Hepatocyte (in vitro differentiated cells): ENCODE data around the gene SLC25A10. TPM values are rescaled to one million over a fixed set of nuclear protein-coding genes. Genes with fewer than 3 reads are reported as not detected.

ENCODE experiments used
- DNase-seq: peaks from one replicate; pipeline ENCODE4 v3.0.0-alpha.2; 2016; ENCODE audit warnings: low spot score
- H2AFZ ChIP-seq: fragments of 200-600 bp; sonication (generic); 2 replicates; pipeline ENCODE4 v1.6.0; 2016; ENCODE audit warnings: antibody characterized with exemption, mild to moderate bottlenecking
- H3K27ac ChIP-seq: fragments of 200-600 bp; sonication (generic); 2 replicates; pipeline ENCODE4 v1.5.1; 2016; ENCODE audit warnings: mild to moderate bottlenecking
- H3K27me3 ChIP-seq: fragments of 200-600 bp; sonication (generic); 2 replicates; pipeline ENCODE4 v1.6.1; 2016
- H3K36me3 ChIP-seq: fragments of 200-600 bp; sonication (generic); replicated peaks from 2 replicates; pipeline ENCODE4 v1.5.1; 2016; ENCODE audit warnings: low read depth; ENCODE audit not compliant: insufficient read depth
- H3K4me1 ChIP-seq: fragments of 200-600 bp; sonication (generic); 2 replicates; pipeline ENCODE4 v1.5.1; 2016; ENCODE audit warnings: mild to moderate bottlenecking, moderate library complexity; ENCODE audit not compliant: insufficient read depth
- H3K4me2 ChIP-seq: fragments of 200-600 bp; sonication (generic); 2 replicates; pipeline ENCODE4 v1.6.0; 2016
- H3K4me3 ChIP-seq: fragments of 200-600 bp; sonication (generic); 2 replicates; pipeline ENCODE4 v1.5.1; 2016; ENCODE audit warnings: mild to moderate bottlenecking
- H3K79me2 ChIP-seq: fragments of 200-600 bp; sonication (generic); 2 replicates; pipeline ENCODE4 v1.6.0; 2017; ENCODE audit warnings: mild to moderate bottlenecking
- H3K9me2 ChIP-seq: fragments of 200-600 bp; sonication (generic); replicated peaks from 2 replicates; pipeline ENCODE4 v1.6.0; 2017; ENCODE audit warnings: mild to moderate bottlenecking; ENCODE audit not compliant: insufficient read depth
- H3K9me3 ChIP-seq: fragments of 200-600 bp; sonication (generic); 2 replicates; pipeline ENCODE4 v1.5.1; 2016; ENCODE audit warnings: low read depth, mild to moderate bottlenecking
- H4K20me1 ChIP-seq: fragments of 200-600 bp; sonication (generic); 2 replicates; pipeline ENCODE4 v1.6.0; 2016; ENCODE audit warnings: mild to moderate bottlenecking; ENCODE audit not compliant: insufficient read depth, poor library complexity, severe bottlenecking
- EZH2 ChIP-seq: fragments of 200-600 bp; sonication (generic); IDR thresholded peaks from 2 replicates; pipeline ENCODE4 v1.6.1; 2016; ENCODE audit warnings: antibody characterized with exemption, mild to moderate bottlenecking, borderline replicate concordance
- EZH2phosphoT487 ChIP-seq: fragments of 200-600 bp; sonication (generic); IDR thresholded peaks from one replicate; pipeline ENCODE4 v1.6.1; 2018; ENCODE audit warnings: antibody characterized with exemption, mild to moderate bottlenecking, low read depth, moderate library complexity; ENCODE audit not compliant: unreplicated experiment, severe bottlenecking
- WGBS: methylation state at CpG from one replicate; pipeline ENCODE4 v1.1.6; 2016; ENCODE audit warnings: low lambda C conversion rate; ENCODE audit errors: missing lambda C conversion rate; 5-methylcytosine and 5-hydroxymethylcytosine counted together
- polyA plus RNA-seq: library from polyadenylated mRNA; unstranded; fragments of >200 nt; fragmentation: Nextera tagmentation; extraction: Ambion mirVana; gene quantifications from 2 replicates; pipeline ENCODE4 v1.2.1, GENCODE V29; 2016
- total RNA-seq: library from RNA; depleted of rRNA; stranded (reverse); fragments of >200 nt; gene quantifications from 2 replicates; pipeline ENCODE4 v1.2.3, GENCODE V29; 2014
- TF ChIP-seq, protein P1 (sequence below): fragments of 200-600 bp; sonication (generic); IDR thresholded peaks from 2 replicates; pipeline ENCODE4 v1.5.1; 2016; ENCODE audit warnings: antibody characterized with exemption, mild to moderate bottlenecking; ENCODE audit not compliant: poor library complexity

The SLC25A10 gene
- total and polyA plus RNA-seq, 2 experiments from 2014 or later, result 31.3 to 53.2 TPM

- 95% methylated on average over 53 of the region's 54 CpGs for WGBS
- TF ChIP-seq EZH2 (no peak), EZH2phosphoT487 (no peak)
- TF ChIP-seq, protein P1, sequence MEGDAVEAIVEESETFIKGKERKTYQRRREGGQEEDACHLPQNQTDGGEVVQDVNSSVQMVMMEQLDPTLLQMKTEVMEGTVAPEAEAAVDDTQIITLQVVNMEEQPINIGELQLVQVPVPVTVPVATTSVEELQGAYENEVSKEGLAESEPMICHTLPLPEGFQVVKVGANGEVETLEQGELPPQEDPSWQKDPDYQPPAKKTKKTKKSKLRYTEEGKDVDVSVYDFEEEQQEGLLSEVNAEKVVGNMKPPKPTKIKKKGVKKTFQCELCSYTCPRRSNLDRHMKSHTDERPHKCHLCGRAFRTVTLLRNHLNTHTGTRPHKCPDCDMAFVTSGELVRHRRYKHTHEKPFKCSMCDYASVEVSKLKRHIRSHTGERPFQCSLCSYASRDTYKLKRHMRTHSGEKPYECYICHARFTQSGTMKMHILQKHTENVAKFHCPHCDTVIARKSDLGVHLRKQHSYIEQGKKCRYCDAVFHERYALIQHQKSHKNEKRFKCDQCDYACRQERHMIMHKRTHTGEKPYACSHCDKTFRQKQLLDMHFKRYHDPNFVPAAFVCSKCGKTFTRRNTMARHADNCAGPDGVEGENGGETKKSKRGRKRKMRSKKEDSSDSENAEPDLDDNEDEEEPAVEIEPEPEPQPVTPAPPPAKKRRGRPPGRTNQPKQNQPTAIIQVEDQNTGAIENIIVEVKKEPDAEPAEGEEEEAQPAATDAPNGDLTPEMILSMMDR, result no peak
- H3K79me2 ChIP-seq, result peaks cover 32% of the 10 kb centered on the region
- H3K27ac ChIP-seq, result no peak overlapping the region
- no peaks in the 10 kb centered on the region for H3K27me3 ChIP-seq
- H4K20me1 ChIP-seq, result no peaks in the 10 kb centered on the region
- peaks cover 28% of the 10 kb centered on the region for H3K4me1 ChIP-seq
- H3K4me2 ChIP-seq, result no peak overlapping the region
- DNase-seq, result no peak
- H2AFZ ChIP-seq, result no peak overlapping the region
- no peak overlapping the region for H3K4me3 ChIP-seq
- no peaks in the 10 kb centered on the region for H3K36me3 ChIP-seq
- H3K9me3 ChIP-seq, result no peaks in the 10 kb centered on the region
- H3K9me2 ChIP-seq, result no peaks in the 10 kb centered on the region
Observed at GRCh38 chr17:81706757-81707624, 5.1 kb upstream of the SLC25A10 start.

DNA sequence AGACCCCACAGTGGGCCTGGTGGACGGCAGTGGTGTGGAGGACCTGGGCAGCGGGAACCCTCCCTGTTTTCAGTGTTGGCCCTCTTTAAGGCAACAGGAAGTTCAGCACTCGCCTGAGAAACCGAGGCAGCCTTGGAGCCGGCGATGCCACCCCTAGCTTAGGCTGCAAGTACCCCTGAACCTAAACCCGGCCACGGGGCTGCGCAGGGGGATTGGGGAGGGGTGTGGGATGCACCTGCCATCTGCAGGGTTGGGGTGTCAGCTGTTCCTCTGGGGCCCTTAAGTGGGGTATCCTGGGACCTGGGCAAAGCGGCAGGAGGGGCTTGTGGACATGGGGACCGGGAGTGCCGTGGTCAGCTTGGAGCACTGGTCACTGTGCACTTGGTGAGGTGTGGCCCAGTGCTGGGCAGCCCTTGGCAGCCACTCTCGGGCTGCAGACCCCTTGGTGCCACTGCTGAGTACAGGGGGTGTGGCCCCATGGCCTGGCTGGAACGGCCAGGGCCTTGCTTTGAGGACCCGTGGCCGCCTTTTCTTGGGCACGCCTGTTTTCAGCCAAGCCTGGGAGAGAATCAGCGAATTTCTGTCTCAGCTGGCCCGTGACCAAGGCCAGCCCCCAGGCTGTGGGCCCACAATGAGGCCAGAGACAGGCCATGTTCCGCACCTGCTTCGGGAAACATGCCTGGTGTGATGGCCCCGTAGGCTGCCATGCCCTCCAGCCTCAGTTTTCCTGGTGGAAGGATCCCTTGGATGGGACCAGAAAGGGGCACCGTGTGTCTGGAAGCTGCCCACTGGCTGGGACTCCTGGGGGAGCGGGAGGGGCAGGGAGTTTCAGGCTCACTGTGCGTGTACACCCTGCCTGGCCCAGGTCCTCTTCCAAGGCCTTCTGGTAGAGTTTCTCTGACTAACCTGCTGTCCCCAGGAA is 4.1 kb upstream of the SLC25A10 start:
- H3K9me2 ChIP-seq, result no peaks in the 10 kb centered on the region
- WGBS, result 97% methylated on average over 23 of the region's 25 CpGs
- no peaks in the 10 kb centered on the region for H3K27me3 ChIP-seq
- H3K9me3 ChIP-seq, result no peaks in the 10 kb centered on the region
- TF ChIP-seq, protein P1, result no peak
- no peak for TF ChIP-seq EZH2
- TF ChIP-seq EZH2phosphoT487, result no peak
- H3K4me3 ChIP-seq, result no peak overlapping the region
- peaks cover 26% of the 10 kb centered on the region for H3K79me2 ChIP-seq
- H2AFZ ChIP-seq, result no peak overlapping the region
- H3K4me1 ChIP-seq, result peaks cover 26% of the 10 kb centered on the region
- H4K20me1 ChIP-seq, result no peaks in the 10 kb centered on the region
- H3K36me3 ChIP-seq, result no peaks in the 10 kb centered on the region
- H3K27ac ChIP-seq, result no peak overlapping the region
- no peak for DNase-seq
- no peak overlapping the region for H3K4me2 ChIP-seq

DNA sequence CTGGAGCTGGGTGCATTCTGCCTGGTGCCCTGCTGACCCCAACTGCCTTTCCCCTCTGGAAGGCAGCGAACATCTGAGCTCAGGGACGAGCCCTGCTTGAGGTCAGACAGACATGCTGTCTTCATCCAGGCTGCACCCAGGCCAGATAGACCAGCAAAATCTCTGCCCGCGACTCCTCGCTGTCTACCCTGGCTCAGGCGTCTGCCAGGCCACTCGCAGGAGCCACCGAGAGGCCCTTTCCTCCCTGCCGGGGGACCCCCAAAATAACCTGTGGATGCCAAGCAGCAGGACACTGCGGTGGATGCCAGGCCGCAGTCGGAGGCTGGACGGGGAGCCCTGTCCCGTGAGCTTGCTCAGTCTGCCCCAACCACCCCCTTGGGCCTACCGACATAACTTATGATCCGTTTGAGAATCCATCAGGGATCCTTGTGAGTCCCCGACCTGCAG is 3.3 kb upstream of the SLC25A10 start:
- no peak overlapping the region for H3K27ac ChIP-seq
- H2AFZ ChIP-seq, result no peak overlapping the region
- no peaks in the 10 kb centered on the region for H3K9me2 ChIP-seq
- no peak for DNase-seq
- H3K4me3 ChIP-seq, result no peak overlapping the region
- H3K36me3 ChIP-seq, result no peaks in the 10 kb centered on the region
- no peaks in the 10 kb centered on the region for H4K20me1 ChIP-seq
- peaks cover 34% of the 10 kb centered on the region for H3K4me1 ChIP-seq
- H3K9me3 ChIP-seq, result no peaks in the 10 kb centered on the region
- no peak overlapping the region for H3K4me2 ChIP-seq
- TF ChIP-seq, protein P1, result no peak
- TF ChIP-seq EZH2phosphoT487, result no peak
- no peak for TF ChIP-seq EZH2
- no peaks in the 10 kb centered on the region for H3K27me3 ChIP-seq
- 95% methylated on average over 17 of the region's 17 CpGs for WGBS
- H3K79me2 ChIP-seq, result peaks cover 28% of the 10 kb centered on the region
